Upper lobe of left lung (tissue), 4 donors: Measurements from ENCODE around the gene DPP6.

ENCODE experiments used
- CTCF ChIP-seq, 6 experiments: fragments of 450-650 bp in 4 of 6; fragments of 200-600 bp in 2 of 6; sonication (generic) in 2 of 6; IDR thresholded peaks; one replicate each; pipeline ENCODE4 v1.5.1; 2016 to 2019; ENCODE audit warnings: antibody characterized with exemption in 6 of 6
- EP300 ChIP-seq, 4 donors: sonication (generic); formaldehyde crosslinking; IDR thresholded peaks; one replicate each; pipeline ENCODE4 v1.5.1; 2017; ENCODE audit warnings: antibody characterized with exemption in 4 of 4, control low read depth in 2 of 4
- POLR2A ChIP-seq, 4 donors: fragments of 450-650 bp; IDR thresholded peaks; one replicate each; pipeline ENCODE4 v1.5.1; 2016 to 2017; ENCODE audit warnings: antibody characterized with exemption in 4 of 4, mild to moderate bottlenecking in 2 of 4
- POLR2AphosphoS5 ChIP-seq, 2 donors: sonication (generic); formaldehyde crosslinking; IDR thresholded peaks; one replicate each; pipeline ENCODE4 v1.5.1; 2017; ENCODE audit warnings: antibody characterized with exemption in 2 of 2

- TF ChIP-seq CTCF (IDR thresholded peaks at IDR 0.05) (no peak), POLR2A (IDR thresholded peaks at IDR 0.05) (no peak), POLR2AphosphoS5 (IDR thresholded peaks at IDR 0.05) (no peak), EP300 (IDR thresholded peaks at IDR 0.05) (no peak)
These were observed 823.1 kb downstream of the DPP6 start for GRCh38 chr7:154875297-154875696.
